Measurements from ENCODE around the gene GPNMB. TPM values are rescaled to one million over a fixed set of nuclear protein-coding genes. Genes with fewer than 3 reads are reported as not detected.

Gene GPNMB
- total and polyA plus RNA-seq, 2 of the 13 experiments (the other 11 are each of a cell fraction or from before 2014, with no cell fraction given): 1.1 to 1.6 TPM

DNA sequence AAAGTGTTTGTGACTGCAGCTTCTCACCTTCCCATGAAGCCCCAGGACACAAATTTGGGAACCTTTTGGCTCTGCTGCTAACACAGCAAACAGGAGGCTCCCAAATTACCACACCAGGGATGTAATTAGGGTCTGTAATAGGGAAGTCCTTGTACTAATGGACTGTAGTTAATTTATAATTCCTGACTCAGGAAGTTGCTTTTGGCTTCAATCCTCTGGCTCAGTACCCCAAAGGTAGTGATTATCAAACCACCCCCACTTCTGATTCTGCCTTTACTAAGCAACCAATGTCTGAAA lies 48.8 kb downstream of the GPNMB start:
- BruUV-seq (replicated peaks): no TSS peak
- H3K27ac ChIP-seq (ENCODE audit: extremely low read length, insufficient read depth, low read length): peak overlapping the region; percentile 100
- TF ChIP-seq, protein P1, sequence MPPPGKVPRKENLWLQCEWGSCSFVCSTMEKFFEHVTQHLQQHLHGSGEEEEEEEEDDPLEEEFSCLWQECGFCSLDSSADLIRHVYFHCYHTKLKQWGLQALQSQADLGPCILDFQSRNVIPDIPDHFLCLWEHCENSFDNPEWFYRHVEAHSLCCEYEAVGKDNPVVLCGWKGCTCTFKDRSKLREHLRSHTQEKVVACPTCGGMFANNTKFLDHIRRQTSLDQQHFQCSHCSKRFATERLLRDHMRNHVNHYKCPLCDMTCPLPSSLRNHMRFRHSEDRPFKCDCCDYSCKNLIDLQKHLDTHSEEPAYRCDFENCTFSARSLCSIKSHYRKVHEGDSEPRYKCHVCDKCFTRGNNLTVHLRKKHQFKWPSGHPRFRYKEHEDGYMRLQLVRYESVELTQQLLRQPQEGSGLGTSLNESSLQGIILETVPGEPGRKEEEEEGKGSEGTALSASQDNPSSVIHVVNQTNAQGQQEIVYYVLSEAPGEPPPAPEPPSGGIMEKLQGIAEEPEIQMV (CRISPR knock-in tag; IDR thresholded peaks at IDR 0.05; ENCODE audit: low read depth): 0 out of 2 replicates have a peak, but pooled peaks have one; percentile 0
- TF ChIP-seq, protein P2, sequence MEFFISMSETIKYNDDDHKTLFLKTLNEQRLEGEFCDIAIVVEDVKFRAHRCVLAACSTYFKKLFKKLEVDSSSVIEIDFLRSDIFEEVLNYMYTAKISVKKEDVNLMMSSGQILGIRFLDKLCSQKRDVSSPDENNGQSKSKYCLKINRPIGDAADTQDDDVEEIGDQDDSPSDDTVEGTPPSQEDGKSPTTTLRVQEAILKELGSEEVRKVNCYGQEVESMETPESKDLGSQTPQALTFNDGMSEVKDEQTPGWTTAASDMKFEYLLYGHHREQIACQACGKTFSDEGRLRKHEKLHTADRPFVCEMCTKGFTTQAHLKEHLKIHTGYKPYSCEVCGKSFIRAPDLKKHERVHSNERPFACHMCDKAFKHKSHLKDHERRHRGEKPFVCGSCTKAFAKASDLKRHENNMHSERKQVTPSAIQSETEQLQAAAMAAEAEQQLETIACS (CRISPR knock-in tag; IDR thresholded peaks at IDR 0.05): no peak
- no peak for TF ChIP-seq KDM4B (CRISPR knock-in tag; IDR thresholded peaks at IDR 0.05)
- peak; percentile 40; the same call in 1 of the 2 replicates for TF ChIP-seq ERF (CRISPR knock-in tag; IDR thresholded peaks at IDR 0.05)
- TF ChIP-seq, protein P3, sequence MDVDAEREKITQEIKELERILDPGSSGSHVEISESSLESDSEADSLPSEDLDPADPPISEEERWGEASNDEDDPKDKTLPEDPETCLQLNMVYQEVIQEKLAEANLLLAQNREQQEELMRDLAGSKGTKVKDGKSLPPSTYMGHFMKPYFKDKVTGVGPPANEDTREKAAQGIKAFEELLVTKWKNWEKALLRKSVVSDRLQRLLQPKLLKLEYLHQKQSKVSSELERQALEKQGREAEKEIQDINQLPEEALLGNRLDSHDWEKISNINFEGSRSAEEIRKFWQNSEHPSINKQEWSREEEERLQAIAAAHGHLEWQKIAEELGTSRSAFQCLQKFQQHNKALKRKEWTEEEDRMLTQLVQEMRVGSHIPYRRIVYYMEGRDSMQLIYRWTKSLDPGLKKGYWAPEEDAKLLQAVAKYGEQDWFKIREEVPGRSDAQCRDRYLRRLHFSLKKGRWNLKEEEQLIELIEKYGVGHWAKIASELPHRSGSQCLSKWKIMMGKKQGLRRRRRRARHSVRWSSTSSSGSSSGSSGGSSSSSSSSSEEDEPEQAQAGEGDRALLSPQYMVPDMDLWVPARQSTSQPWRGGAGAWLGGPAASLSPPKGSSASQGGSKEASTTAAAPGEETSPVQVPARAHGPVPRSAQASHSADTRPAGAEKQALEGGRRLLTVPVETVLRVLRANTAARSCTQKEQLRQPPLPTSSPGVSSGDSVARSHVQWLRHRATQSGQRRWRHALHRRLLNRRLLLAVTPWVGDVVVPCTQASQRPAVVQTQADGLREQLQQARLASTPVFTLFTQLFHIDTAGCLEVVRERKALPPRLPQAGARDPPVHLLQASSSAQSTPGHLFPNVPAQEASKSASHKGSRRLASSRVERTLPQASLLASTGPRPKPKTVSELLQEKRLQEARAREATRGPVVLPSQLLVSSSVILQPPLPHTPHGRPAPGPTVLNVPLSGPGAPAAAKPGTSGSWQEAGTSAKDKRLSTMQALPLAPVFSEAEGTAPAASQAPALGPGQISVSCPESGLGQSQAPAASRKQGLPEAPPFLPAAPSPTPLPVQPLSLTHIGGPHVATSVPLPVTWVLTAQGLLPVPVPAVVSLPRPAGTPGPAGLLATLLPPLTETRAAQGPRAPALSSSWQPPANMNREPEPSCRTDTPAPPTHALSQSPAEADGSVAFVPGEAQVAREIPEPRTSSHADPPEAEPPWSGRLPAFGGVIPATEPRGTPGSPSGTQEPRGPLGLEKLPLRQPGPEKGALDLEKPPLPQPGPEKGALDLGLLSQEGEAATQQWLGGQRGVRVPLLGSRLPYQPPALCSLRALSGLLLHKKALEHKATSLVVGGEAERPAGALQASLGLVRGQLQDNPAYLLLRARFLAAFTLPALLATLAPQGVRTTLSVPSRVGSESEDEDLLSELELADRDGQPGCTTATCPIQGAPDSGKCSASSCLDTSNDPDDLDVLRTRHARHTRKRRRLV (CRISPR knock-in tag; IDR thresholded peaks at IDR 0.05): 0 out of 2 replicates have a peak, but pooled peaks have one; percentile 27
- TF ChIP-seq MAZ (IDR thresholded peaks at IDR 0.05; ENCODE audit: borderline replicate concordance, low read depth, low read length): no peak
- TF ChIP-seq MAZ (CRISPR knock-in tag; IDR thresholded peaks at IDR 0.05; ENCODE audit: low read depth): no peak; the same call in 1 of the 2 replicates
- 0 out of 2 replicates have a peak, but pooled peaks have one; percentile 11 for TF ChIP-seq SMAD3 (CRISPR knock-in tag; IDR thresholded peaks at IDR 0.05)
- 0 out of 2 replicates have a peak, but pooled peaks have one; percentile 18 for TF ChIP-seq ELF1 (CRISPR knock-in tag; IDR thresholded peaks at IDR 0.05)
- TF ChIP-seq REPIN1 (CRISPR knock-in tag; IDR thresholded peaks at IDR 0.05; ENCODE audit: borderline replicate concordance, low read depth): no peak
- TF ChIP-seq, protein P4, sequence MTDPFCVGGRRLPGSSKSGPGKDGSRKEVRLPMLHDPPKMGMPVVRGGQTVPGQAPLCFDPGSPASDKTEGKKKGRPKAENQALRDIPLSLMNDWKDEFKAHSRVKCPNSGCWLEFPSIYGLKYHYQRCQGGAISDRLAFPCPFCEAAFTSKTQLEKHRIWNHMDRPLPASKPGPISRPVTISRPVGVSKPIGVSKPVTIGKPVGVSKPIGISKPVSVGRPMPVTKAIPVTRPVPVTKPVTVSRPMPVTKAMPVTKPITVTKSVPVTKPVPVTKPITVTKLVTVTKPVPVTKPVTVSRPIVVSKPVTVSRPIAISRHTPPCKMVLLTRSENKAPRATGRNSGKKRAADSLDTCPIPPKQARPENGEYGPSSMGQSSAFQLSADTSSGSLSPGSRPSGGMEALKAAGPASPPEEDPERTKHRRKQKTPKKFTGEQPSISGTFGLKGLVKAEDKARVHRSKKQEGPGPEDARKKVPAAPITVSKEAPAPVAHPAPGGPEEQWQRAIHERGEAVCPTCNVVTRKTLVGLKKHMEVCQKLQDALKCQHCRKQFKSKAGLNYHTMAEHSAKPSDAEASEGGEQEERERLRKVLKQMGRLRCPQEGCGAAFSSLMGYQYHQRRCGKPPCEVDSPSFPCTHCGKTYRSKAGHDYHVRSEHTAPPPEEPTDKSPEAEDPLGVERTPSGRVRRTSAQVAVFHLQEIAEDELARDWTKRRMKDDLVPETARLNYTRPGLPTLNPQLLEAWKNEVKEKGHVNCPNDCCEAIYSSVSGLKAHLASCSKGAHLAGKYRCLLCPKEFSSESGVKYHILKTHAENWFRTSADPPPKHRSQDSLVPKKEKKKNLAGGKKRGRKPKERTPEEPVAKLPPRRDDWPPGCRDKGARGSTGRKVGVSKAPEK (CRISPR knock-in tag; IDR thresholded peaks at IDR 0.05; ENCODE audit: borderline replicate concordance): no peak
- TF ChIP-seq ZSCAN9 (CRISPR knock-in tag; IDR thresholded peaks at IDR 0.05; ENCODE audit: borderline replicate concordance): no peak
- no peak for TF ChIP-seq GABPA (IDR thresholded peaks at IDR 0.05; ENCODE audit: low read depth, low read length)
- no peak for TF ChIP-seq GABPA (CRISPR knock-in tag; IDR thresholded peaks at IDR 0.05; ENCODE audit: low read depth)
- TF ChIP-seq ZNF224 (CRISPR knock-in tag; IDR thresholded peaks at IDR 0.05): 0 out of 2 replicates have a peak, but pooled peaks have one; percentile 27

More for the DNA sequence above, 48.8 kb downstream of the GPNMB start:
- ATAC-seq (no peak), DNase-seq (ENCODE audit: low spot score) (no peak), FAIRE-seq (no peak)
- in situ Hi-C loops (cut with HindIII; ENCODE audit: extremely low pct_ligation_motif_present, low pct_unique_long_range_greater_than_20kb): no loop called here
- no peaks in the 10 kb centered on the region for H4K20me1 ChIP-seq (ENCODE audit: insufficient read depth, low read length)
- no peaks in the 10 kb centered on the region; a peak in 1 of 5 replicates for H3K27me3 ChIP-seq (ENCODE audit: control insufficient read depth in 1 of 2, insufficient read depth in 2 of 2, low read length in 2 of 2)
- peak overlapping the region in 1 of 3 experiments; percentile 38; a peak in 1 of 6 replicates for H3K4me3 ChIP-seq (replicated peaks in 1 of 3; ENCODE audit: insufficient read depth in 1 of 3, low read depth in 2 of 3, low read length in 3 of 3)
- peaks cover 12% of the 10 kb centered on the region for H3K79me2 ChIP-seq (ENCODE audit: insufficient read depth, low read length)
- H3K36me3 ChIP-seq (replicated peaks in 1 of 2; ENCODE audit: control insufficient read depth in 1 of 2, insufficient read depth in 2 of 2, low read length in 2 of 2): no peaks in the 10 kb centered on the region
- ChIA-PET POLR2A (interaction anchor here (1.0 to 4.9 kb wide), 12 partner anchors 8 to 180 kb away, joined by 3 to 69 read pairs (median 15); no protein-coding TSS in a partner anchor), CTCF (ENCODE audit: low intra/inter-chr PET ratio, low total read pairs) (no interaction called here)
- H3K9ac ChIP-seq (ENCODE audit: insufficient read depth, low read depth, low read length): peak overlapping the region; percentile 66
- H2AFZ ChIP-seq (ENCODE audit: low read length): peak overlapping the region; percentile 59
- H3K4me1 ChIP-seq (ENCODE audit: insufficient read depth, low read length): peaks cover 76% of the 10 kb centered on the region
- peak overlapping the region; percentile 98 for H3K4me2 ChIP-seq (ENCODE audit: low read depth, low read length)
- intact Hi-C loops (cut with micrococcal nuclease; ENCODE audit: unreplicated experiment): loop anchor here (1.0 to 5.0 kb wide), 2 partner anchors 42 to 179 kb away; no protein-coding TSS in a partner anchor
- H3K9me3 ChIP-seq (ENCODE audit: low read length): no peaks in the 10 kb centered on the region

All from HepG2 (cell line).